GM19463 (cell line): ENCODE measurements around the gene CCSAP.

Experiments
- ATAC-seq: cut with Tn5 transposase; IDR thresholded peaks from one replicate; pipeline ENCODE4 v1.9.1; 2021; ENCODE audit warnings: mild to moderate bottlenecking, moderate library complexity; ENCODE audit not compliant: unreplicated experiment

The CCSAP gene

GRCh38 chr1:229365569-229365968, 22.7 kb upstream of the CCSAP start:
- ATAC-seq = no peak

GRCh38 chr1:229364207-229365065, 21.6 kb upstream of the CCSAP start:
- no peak for ATAC-seq

GRCh38 chr1:229363723-229364122, 20.9 kb upstream of the CCSAP start:
- no peak for ATAC-seq

- no peak for ATAC-seq
These were observed 17.6 kb upstream of the CCSAP start for GRCh38 chr1:229360420-229360819.

- ATAC-seq = no peak
These were observed 12.8 kb upstream of the CCSAP start for GRCh38 chr1:229355661-229356060.

- no peak for ATAC-seq
These were observed 11.4 kb upstream of the CCSAP start for GRCh38 chr1:229354226-229354625.

- no peak for ATAC-seq
These were observed 10.1 kb upstream of the CCSAP start for GRCh38 chr1:229352975-229353374.

- ATAC-seq = no peak
These were observed 6.9 kb upstream of the CCSAP start for GRCh38 chr1:229349463-229350385.

GRCh38 chr1:229347528-229347927, 4.7 kb upstream of the CCSAP start:
- ATAC-seq = no peak

- ATAC-seq = no peak
These were observed 2.3 kb upstream of the CCSAP start for GRCh38 chr1:229344937-229345684.

- no peak for ATAC-seq
These were observed 1.3 kb upstream of the CCSAP start for GRCh38 chr1:229344139-229344538.

- peak; percentile 76 for ATAC-seq
These were observed 832 bp downstream of the CCSAP start for GRCh38 chr1:229341774-229342655.

- no peak for ATAC-seq
These were observed 2.4 kb downstream of the CCSAP start for GRCh38 chr1:229340496-229340895.

GRCh38 chr1:229339520-229339919, 3.3 kb downstream of the CCSAP start:
- ATAC-seq = no peak

GRCh38 chr1:229339086-229339485, 3.8 kb downstream of the CCSAP start:
- ATAC-seq = no peak

GRCh38 chr1:229336345-229336744, 6.5 kb downstream of the CCSAP start:
- ATAC-seq = no peak

GRCh38 chr1:229334716-229335115, 8.1 kb downstream of the CCSAP start:
- ATAC-seq = no peak

- no peak for ATAC-seq
These were observed 8.6 kb downstream of the CCSAP start for GRCh38 chr1:229334269-229334668.

- no peak for ATAC-seq
These were observed 14.1 kb downstream of the CCSAP start for GRCh38 chr1:229328598-229329362.
